Naive thymus-derived CD8-positive, alpha-beta T cell (primary cell): ENCODE results near the gene CTXND1. TPM values are rescaled to one million over a fixed set of nuclear protein-coding genes. Genes with fewer than 3 reads are reported as not detected.

Experiments used
- polyA plus RNA-seq, 3 donors: library from polyadenylated mRNA; unstranded; fragments of 300-500 nt; fragmentation: Illumina TruSeq; gene quantifications; one replicate each; pipeline ENCODE4 v1.2.3, GENCODE V29; 2021
- total RNA-seq, 8 experiments: library from RNA in 2 of 8; stranded (reverse) in 2 of 8; gene quantifications; one replicate each; pipeline ENCODE4 v1.2.3 and lab custom pipeline; 2021 to 2026

Gene CTXND1
- total and polyA plus RNA-seq, 5 experiments from 2014 or later: not detected

Other genes with a start within 250 kb of the CTXND1 start
- 10 to 100 TPM; 70.4 to 71.9 TPM for gene ZFAND6, start 192.5 kb downstream of the CTXND1 start, total RNA-seq
- 100 to 1,000 TPM in 2 of 3 donors, 10 to 100 TPM in 1; 100.0 to 105 (median 104) TPM for gene ZFAND6, start 192.5 kb downstream of the CTXND1 start, polyA plus RNA-seq
- 1 to 10 TPM; 6.2 to 8.9 TPM for gene FAH, start 99.2 kb downstream of the CTXND1 start, total RNA-seq
- gene FAH, start 99.2 kb downstream of the CTXND1 start, polyA plus RNA-seq: 1 to 10 TPM; 5.3 to 9.3 (median 5.7) TPM
- gene ARNT2, start 152.2 kb upstream of the CTXND1 start, total RNA-seq: not detected
- not detected for gene ARNT2, start 152.2 kb upstream of the CTXND1 start, polyA plus RNA-seq